Fibroblast of skin of left biceps (primary cell): ENCODE data around the gene MICAL2.

ENCODE experiments used
- DNase-seq, 2 experiments: peaks; one replicate each; pipeline ENCODE4 v3.0.0-alpha.2; 2013; ENCODE audit warnings: low read depth in 2 of 2

The MICAL2 gene

DNA sequence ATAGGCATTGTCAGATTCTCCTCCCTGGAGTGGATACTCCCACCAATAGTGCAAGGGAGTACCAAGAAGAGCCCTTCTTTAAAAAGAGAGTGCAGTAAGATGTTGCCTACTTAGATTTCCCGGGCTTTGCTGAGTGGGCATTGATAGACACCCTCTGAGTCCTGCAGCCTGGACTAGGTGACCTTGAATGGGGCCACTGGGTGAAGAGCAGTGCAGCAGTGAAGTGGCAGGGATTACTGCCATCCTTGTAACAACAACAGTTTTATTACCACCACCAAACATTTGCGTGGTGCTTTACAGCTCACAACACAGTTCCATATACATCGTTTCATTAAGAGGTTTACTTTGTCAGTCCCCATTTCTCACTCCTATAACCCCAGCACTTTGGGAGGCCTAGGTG, 59.4 kb downstream of the MICAL2 start:
- DNase-seq: no peak

DNA sequence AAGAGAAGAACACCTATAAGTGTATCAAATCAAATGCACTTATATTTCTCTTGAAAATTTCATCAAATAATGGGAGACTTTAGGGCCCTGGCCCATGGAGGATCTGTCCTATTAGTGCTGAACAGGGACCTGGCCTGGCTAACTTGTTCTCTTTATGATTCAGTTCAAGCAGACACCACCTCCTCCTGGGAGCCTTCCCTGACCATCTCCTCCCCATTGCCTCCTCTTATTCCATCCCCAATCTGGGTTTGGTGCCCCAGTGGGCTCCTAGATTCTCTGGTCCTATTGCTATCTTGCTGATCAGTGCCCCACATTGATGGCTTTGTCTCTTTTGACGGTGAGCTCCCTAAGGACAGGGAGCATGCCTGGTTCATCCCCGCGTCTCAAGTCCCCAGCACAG, 60.1 kb downstream of the MICAL2 start:
- no peak for DNase-seq

DNA sequence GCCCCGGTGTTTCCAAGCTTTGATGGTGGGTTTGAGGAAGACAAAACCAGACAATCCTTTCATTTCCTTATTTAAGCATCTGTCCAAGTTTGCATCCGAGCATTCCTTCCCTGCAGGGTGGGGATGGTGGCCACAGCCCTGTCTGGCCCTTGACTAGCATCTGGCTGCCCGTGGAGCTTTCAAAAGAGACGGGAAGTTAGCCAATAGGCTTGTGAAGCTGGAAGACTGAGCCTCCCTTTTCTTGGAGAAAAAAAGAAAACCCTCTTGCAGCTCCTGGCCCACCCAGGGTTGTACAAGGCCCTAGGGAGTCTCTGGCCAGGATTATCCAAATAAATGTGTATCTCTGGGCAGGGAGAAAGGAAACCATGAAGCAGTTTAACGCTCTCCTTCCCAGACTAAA, 60.6 kb downstream of the MICAL2 start:
- DNase-seq: peak; percentile 79 to 81

DNA sequence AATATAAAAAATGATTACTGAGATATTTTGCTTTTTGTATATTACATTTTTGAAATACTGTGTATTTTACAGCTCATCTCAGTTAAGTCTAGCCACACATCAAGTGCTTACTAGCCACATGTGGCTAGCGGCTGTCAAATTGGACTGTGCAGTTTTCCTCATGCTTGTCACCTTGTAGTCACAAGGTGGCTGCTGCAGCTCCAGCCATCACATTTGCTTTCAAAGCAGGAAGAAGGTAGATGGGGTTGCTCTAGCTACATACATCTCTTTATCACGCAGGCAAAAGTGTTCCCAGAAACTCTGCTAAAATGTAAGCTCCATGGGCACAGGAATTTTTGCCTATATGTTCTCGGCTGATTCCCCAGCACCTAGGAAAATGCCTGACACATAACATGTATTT, 61.5 kb downstream of the MICAL2 start:
- no peak for DNase-seq

DNA sequence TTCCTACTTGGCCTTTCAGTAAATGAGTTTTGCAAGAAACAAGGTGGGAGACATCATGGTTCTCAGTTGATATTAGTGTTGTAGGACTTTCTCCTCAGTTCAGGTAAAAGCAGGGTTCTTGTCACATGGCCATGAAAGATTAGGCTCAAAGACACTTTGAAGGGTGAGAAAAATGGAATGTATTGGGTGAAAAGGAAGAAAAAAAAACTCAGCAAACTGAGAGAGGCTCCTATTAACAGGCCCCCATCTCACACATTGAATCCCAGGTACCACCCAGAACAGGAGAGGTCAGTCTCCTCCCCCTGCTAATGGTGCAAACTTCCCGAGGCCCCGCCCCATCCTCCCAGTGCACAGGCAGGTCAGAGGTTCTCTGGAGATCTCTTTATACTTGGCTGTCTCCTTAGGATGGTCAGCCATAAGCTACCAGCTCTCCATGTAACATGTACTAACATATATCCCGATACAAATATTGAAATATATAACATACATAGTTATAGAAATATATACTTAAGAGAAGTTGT, 62.2 kb downstream of the MICAL2 start:
- no peak for DNase-seq

DNA sequence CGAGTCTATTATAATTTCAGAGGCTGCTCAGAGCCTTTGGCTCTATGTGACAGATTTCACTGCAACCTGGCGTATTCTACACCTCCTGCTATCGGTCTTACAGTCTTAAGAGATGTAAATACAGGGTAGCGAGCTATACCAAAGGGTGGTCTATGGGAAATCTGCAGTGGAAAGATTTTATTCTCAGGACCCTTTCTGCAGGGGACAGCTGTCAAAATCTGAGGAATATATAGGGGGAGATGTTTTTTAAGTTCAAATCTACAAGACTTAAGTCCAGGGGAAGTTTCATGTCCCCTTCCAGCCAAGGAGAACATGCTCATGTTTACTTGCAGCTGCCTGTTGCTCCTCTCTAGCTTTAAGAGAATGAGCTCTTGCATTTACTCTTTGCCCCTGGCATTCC, 62.7 kb downstream of the MICAL2 start:
- no peak for DNase-seq

DNA sequence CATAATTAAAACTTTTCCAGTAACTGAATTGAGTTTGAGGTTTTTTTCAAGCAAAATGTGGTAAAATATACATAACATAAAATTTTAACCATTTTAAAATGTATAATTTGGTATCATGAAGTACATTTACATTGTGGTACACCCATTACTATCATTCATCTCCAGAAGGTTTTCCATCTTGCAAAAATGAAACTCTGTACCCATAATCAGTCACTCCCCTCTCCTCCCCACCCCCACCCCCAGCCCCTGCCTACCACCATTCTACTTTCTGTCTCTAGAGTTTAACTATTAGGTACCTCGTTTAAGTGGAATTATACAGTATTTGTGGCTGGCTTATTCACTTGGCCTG, 63.7 kb downstream of the MICAL2 start:
- DNase-seq: no peak

DNA sequence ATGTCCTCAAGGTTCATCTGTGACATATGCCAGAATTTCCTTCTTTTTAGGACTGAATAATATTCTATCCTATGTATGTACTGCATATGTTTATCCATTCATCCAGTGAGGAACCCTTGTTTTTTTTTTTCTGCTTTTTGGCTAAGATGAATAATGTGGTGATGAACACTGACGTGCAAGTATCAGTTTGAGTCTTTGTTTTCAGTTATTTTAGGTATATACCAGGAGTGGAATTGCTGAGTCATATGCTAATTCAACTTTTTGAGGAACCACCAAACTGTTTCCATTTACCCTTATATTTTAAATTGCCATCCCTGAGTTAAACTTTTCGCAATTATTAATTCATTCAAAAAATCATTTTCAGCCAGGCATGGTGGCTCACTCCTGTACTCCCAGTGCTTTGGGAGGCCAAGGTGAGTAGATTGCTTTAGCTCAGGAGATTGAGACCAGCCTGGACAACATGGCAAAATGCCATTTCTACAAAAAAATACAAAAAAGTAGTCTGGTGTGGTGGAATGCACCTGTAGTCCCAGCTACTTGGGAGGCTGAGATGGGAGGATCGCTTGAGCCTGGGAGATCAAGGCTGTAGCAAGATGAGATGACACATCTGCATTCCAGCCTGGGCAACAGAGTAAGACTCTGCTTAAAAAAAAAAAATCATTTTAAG, 64.2 kb downstream of the MICAL2 start:
- peak; percentile 70 to 74 for DNase-seq

DNA sequence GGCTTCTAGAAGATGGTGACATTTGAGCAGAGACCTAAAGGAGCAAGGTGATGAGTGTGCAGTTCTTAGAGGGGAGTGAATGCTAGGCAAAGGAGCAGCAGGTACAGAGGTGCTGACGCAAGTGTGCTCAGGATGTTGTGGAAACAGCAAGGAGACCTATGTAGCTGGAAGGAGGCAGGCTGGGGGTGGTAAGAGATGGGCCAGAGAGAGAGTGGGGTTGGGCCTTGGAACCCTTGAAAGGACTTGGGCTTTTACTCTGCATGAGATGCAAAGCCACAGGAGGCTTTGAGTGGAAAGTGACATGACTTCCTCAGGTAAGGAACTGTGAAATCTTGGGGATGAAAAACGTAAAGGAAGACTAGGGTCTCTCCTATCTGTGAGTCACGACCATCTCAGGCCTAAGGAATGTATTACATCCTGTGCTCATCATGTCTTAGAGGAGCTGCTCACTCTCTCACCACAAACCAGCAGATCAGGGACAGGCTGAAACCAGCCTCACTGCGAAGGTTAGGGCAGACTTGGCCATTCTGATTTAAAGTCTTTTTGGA, 65.4 kb downstream of the MICAL2 start:
- peak; percentile 76 to 82 for DNase-seq

DNA sequence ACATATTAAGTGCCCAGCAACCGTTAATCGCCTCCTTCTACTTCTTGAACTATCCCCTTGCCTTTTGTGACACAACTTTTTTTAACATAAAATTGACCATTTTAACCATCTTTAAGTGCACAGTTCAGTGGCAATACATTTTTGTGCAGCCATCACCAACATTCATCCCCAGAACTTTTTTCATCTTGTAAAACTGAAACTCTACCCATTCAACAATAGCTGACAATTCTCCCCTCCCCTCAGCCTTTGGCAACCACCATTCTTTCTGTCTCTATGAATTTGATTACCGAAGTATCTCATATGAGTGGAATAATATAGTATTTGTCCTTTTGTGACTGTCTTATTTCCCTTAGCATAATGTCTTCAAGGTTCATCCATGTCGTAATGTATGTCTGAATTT, 66.0 kb downstream of the MICAL2 start:
- no peak for DNase-seq

DNA sequence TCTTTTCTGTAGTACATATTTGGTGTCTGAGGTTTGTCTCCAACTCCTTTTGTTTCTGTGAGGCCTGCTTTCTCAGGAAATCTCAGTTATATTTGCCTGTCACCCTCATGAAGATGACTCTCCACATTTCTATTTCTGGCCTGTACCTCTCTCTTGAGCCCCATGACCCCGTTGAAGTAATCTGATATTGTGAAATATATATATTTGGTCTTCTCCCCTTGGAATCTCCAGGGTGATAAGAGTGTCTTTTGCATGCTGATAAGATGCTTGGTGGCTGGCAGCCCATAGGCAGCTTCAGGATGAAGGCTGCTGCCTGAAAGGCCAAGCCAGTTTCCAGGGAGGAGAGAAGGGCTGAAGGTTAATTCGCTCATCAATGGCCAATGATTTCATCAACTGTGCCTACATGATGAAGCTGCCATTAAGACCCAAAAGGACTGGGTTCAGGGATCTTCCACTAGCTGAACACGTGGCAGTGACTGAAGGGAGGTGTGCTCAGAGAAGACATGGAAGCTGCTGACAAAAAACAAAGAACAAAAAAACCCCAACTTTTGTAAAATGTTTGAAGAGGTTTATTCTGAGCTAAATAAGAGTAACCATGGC, 67.4 kb downstream of the MICAL2 start:
- no peak for DNase-seq

DNA sequence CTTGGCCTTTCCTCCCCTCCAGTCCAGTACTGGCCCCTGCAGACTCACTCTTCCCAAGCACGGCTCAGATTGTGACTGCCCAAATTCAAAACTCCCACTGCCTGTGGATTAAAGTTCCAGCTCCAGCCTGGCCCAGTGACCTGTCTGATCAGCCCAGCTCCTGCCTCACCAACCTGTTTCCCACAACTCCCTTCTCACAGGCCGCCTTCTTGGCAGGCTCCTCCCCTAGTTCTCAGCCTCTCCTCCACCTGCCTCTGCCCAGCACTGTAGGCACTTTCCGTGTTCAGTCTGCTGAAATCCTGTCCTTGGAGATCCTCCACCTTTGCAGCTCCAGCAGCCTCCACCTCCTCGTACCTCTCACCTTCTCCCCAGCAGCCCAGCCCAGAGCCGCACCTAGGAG, 68.6 kb downstream of the MICAL2 start:
- no peak for DNase-seq

DNA sequence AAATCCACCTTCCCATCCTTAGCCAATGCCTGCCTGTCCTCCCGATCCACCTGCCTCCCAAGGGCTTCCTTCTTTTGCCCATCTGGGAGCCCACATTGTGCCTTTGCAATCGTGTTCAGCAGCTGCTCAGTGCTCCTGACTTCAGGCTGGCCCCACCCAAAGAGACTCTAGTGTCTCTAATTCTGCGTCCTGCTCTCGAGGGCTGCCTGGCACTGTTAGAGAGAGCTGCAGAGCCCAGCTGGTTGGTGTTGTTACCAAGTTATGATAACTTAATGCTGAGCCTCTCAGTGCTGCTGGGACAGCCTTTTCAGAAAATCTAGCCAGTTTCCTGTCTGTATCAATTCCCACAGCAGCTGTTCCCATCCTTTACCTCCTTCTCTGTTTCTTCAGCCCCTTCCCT, 69.1 kb downstream of the MICAL2 start:
- DNase-seq: no peak

DNA sequence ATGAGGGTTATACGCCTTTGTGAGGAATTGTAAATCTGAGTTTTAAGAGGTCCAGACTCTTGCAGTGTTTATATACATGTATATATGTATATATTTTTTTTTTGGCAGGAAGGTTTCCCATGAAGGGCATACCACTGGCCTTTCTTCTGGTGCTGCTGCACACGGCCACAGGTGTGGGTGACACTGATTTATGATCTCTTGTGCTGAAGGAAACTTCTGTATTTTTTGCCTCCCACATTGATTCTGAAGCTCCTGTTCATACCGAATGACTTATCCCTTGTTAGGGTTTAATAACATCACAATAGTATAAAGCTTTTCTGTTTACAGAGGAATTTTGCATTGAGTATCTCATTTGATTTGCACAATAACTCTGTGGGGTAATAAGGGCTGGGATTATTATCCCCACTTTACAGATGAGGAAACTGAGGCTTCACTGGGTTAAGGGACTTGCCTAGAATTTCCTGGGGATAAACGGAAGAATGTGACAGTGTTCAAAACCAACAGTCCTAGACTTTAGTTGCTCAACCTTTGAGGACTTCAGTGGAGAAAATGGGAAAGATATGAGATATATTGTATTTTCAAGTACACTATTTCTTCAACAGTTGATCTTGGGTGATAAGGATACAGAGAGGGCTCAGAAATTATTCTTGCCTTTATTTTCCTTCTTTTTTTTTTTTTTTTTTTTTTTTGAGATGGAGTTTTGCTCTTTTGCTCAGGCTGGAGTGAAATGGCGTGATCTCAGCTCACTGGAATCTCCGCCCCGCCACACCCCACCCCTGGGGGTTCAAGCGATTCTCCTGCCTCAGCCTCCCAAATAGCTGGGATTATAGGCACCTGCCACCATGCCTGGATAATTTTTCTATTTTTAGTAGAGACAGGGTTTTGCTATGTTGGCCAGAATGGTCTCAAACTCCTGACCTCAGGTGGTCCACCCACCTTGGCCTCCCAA, 70.1 kb downstream of the MICAL2 start:
- DNase-seq: no peak

DNA sequence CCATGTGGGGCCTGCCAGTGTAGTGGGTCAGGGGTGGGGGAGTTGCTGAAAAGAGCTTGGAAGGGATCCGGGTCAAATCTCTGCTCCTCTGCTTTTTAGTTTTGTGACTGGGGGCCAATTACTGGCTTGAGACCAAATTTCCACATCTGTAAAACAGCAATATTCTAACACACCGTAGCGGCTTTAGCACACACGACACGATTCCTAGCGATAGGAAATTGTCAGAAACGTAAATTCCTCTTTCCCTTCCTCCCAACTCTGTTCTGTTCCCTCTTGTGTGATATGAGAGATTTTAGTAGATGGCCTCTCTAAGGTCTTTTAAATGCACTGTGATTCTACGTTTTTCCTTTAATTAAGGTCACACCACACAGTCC, 71.9 kb downstream of the MICAL2 start:
- no peak for DNase-seq

DNA sequence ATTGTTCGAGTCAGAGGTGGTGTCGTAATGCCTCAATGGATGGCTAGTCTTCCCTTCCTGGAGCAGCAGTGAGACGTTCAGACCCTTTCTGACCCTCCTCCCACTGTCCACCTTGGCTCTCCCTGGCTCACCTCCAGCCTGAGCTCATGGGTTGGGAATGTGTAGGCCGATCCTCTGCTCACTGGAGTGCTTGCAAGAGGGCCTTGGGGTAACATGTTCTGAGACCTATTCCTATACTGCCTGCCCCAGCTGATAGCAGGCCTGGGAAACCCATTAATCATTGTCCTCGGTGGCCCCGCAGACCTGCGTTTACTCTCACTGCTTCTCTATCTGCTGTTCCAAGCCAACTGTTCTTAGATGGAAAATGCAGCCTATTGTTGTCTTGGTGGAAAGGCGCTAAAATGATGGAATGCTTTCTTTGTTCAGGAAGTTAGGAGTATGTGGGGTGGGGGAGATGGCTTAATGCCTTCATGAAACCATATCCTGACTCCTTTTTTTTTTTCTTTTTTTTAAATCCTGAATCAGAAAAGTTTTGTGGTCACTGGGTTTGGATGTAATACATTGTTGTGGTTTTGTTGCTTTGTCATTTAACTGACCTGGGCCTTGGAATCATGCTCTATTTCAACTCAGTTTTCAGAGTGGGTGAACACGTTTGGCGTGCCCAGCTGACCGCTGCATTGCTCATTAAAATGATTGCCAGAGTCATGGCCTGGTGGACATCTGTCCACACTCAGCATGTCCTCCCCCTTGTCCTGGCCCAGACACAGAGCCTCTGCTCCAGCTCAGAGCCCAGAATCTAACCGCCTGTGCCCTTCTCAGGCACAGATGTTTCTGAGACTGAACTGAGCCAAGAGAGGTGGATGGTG, 72.5 kb downstream of the MICAL2 start:
- peak; percentile 87 to 88 for DNase-seq

DNA sequence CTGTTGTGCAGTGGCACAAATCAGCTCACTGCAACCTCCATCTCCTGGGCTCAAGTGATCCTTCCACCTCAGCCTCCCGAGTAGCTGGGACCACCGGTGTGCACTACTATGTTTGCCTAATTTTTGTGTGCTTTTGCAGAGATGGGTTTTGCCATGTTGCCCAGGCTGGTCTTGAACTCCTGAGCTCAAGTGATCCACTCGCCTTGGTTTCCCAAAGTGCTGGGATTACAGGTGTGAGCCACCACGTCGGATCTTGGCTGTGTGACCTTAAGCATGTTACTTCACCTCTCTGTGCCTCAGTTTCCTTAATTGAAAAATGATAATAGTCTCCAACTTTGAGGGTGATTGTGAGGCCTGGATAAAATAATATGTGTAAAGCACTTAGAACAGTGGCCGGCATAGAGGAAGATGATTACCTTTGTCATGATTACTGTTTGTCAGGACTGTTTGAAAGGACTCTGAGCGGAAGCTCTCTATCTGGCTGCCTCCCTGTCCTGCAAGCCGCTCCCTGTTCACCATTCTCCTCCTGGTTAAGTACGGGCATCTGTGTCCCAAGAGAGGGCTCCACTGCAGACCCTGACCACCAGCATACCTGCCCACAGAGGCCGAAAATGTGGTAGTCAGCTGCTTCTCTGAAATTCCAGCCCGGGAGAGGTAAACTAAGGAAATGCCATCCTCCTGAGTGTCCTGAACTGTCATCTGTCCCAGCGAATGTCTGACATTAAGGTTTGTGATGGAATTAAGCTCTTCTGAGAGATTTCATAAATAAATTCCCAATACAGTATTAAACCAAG, 73.6 kb downstream of the MICAL2 start:
- no peak for DNase-seq

DNA sequence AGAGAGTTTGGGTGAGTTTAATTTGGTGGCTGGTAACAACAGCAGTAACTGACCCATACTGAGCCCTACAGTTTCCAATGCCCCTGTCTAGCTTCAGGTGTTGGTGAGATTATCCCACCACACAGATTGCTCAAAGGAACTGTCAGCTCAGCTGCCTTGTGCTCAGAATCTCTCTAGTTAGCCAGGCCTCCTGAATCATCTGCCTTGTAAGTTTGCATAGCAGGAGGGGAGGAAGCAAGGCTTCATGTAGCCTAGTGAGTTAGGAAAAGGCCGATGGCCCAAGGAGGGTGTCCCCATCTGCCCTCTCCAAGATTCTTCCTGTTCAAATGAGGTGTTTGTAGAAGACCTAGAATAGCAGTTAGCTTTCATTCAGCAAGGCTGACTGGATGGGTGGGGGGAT, 74.3 kb downstream of the MICAL2 start:
- DNase-seq: no peak

DNA sequence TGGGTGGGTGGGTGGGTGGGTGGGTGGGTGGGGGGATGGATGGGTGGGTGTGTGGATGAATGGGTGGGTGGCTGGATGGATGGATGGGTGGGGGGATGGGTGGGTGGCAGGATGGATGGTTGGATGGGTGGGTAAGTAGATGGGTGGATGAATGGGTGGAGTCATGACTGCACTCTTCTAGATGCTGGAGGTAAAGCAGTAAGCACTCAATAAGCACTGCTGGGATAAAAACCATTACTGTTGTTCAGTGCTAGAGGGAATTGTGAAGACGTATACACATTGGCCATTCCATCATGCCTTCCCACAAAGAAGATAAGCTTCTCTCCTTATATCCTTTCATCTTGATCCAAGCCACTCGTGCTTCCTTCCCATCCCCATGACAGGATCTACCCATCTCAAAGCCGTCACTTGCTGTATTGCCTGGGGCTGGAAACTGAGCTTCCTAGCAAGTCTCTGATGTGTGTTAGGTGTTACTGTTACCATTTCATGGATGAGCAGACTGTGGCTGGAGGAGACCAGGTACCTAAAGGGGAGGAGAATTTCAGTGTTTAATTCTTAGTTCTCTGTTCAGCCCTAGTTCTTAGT, 74.8 kb downstream of the MICAL2 start:
- no peak for DNase-seq

DNA sequence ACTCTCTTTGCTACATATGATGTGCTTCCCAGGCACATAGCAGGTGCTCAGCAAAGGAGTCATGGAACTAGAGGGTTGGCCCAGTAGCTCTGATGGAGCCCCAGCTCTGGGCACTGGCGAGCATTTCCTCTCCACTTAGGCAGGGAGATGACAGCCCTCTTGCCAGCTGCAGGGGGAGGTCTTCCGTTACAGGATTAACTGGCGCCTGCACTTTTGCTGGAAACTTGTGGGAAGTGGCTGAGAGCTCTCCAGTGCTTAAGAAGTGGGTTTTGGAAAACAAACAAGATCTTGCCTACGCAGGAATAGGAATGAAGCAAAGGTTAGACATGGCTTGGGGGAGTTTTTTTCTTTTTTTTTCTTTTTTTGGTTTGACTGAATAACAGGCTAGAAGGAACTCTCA, 75.5 kb downstream of the MICAL2 start:
- no peak for DNase-seq
